A549 (cell line): ENCODE measurements around the gene EFNB2. TPM values are rescaled to one million over a fixed set of nuclear protein-coding genes. Genes with fewer than 3 reads are reported as not detected.

Experiments used
- ATAC-seq, 2 experiments: fragments of 200-7000 bp in 1 of 2; fragments of >200 bp in 1 of 2; cut with Nextera tagmentation in 1 of 2; cut with Tn5 transposase in 1 of 2; 3 replicates each; pipeline versions ENCODE4 v1.8.0 to v1.9.1; 2018 to 2020; ENCODE audit warnings: mild to moderate bottlenecking in 1 of 2, moderate library complexity in 1 of 2
- CTCF ChIA-PET: fragments of 300-600 bp; sonication (Branson Sonifier 250); formaldehyde crosslinking; extraction: SDS; loops from one replicate; lab custom pipeline; 2021; ENCODE audit warnings: antibody characterized with exemption, inconsistent platforms; lab: Yijun Ruan, JAX
- POLR2A ChIA-PET: fragments of 350-600 bp; formaldehyde crosslinking; extraction: SDS; loops from one replicate; lab custom pipeline; 2021; ENCODE audit warnings: antibody characterized with exemption, inconsistent platforms; lab: Yijun Ruan, JAX
- DNase-seq, 2 experiments: peaks; one replicate each; pipeline versions ENCODE4 v3.0.0 to v3.0.0-alpha.2; 2011 to 2016; ENCODE audit warnings: low read depth in 1 of 2, low spot score in 1 of 2
- FAIRE-seq: peaks from 2 replicates; lab custom pipeline; 2011; peaks lifted over from hg19 to GRCh38; lab: Jason Lieb, UNC
- H3K27ac ChIP-seq, 2 experiments: fragments of >200 bp; sonication (Bioruptor Twin); formaldehyde crosslinking; 3 replicates each; pipeline ENCODE4 v1.5.1; 2016 to 2017
- H3K4me1 ChIP-seq: fragments of >200 bp; sonication (Bioruptor Twin); formaldehyde crosslinking; 3 replicates; pipeline ENCODE4 v1.6.1; 2016
- H3K4me2 ChIP-seq: fragments of >200 bp; sonication (Bioruptor Twin); formaldehyde crosslinking; 3 replicates; pipeline ENCODE4 v1.6.1; 2016
- H3K4me3 ChIP-seq: fragments of >200 bp; sonication (Bioruptor Twin); formaldehyde crosslinking; 3 replicates; pipeline ENCODE4 v1.5.1; 2016
- H3K9me3 ChIP-seq: fragments of >200 bp; sonication (Bioruptor Twin); formaldehyde crosslinking; 3 replicates; pipeline ENCODE4 v1.6.1; 2016
- BHLHE40 ChIP-seq: IDR thresholded peaks from 2 replicates; pipeline ENCODE4 v1.6.1; 2012; ENCODE audit warnings: low read depth, low read length, inconsistent platforms
- CBX2 ChIP-seq: fragments of 200-600 bp; sonication (generic); IDR thresholded peaks from 2 replicates; pipeline ENCODE4 v1.6.1; 2016; ENCODE audit warnings: low read depth, mild to moderate bottlenecking, borderline replicate concordance
- EHF ChIP-seq: fragments of 250-450 bp; sonication (Bioruptor Pico); IDR thresholded peaks from 2 replicates; pipeline ENCODE4 v1.5.0; 2020; ENCODE audit warnings: mild to moderate bottlenecking
- EHMT2 ChIP-seq: fragments of 200-600 bp; sonication (generic); IDR thresholded peaks from 2 replicates; pipeline ENCODE4 v1.6.1; 2016; ENCODE audit warnings: antibody characterized with exemption, low read depth, mild to moderate bottlenecking, moderate library complexity
- EP300 ChIP-seq, 2 experiments: fragments of >200 bp; sonication (Bioruptor Twin); formaldehyde crosslinking; IDR thresholded peaks; 2 replicates in 1 of 2; 3 replicates in 1 of 2; pipeline ENCODE4 v1.6.1; 2016 to 2017
- FOXS1 ChIP-seq: fragments of 250-450 bp; sonication (Bioruptor Pico); IDR thresholded peaks from 2 replicates; pipeline ENCODE4 v1.5.0; 2020; ENCODE audit warnings: mild to moderate bottlenecking, moderate library complexity
- HDAC2 ChIP-seq: fragments of 200-600 bp; sonication (generic); IDR thresholded peaks from 2 replicates; pipeline ENCODE4 v1.6.1; 2016
- HES2 ChIP-seq: fragments of >200 bp; sonication (Bioruptor Twin); formaldehyde crosslinking; IDR thresholded peaks from 2 replicates; pipeline ENCODE4 v1.6.1; 2016
- HOXA7 ChIP-seq: fragments of 250-450 bp; sonication (Bioruptor Pico); IDR thresholded peaks from 2 replicates; pipeline ENCODE4 v1.5.0; 2020; ENCODE audit warnings: mild to moderate bottlenecking, moderate library complexity
- HOXB13 ChIP-seq: fragments of 250-450 bp; sonication (Bioruptor Pico); IDR thresholded peaks from 2 replicates; pipeline ENCODE4 v1.5.0; 2020; ENCODE audit warnings: low read depth, mild to moderate bottlenecking, moderate library complexity
- HOXB5 ChIP-seq: fragments of 250-450 bp; sonication (Bioruptor Pico); IDR thresholded peaks from 2 replicates; pipeline ENCODE4 v1.5.0; 2020; ENCODE audit warnings: mild to moderate bottlenecking, moderate library complexity
- JUN ChIP-seq, 2 experiments: fragments of >200 bp; sonication (Bioruptor Twin); formaldehyde crosslinking; IDR thresholded peaks; 2 replicates in 1 of 2; 3 replicates in 1 of 2; pipeline ENCODE4 v1.6.1; 2016 to 2017
- NFE2L2 ChIP-seq: fragments of 150-350 bp; conservative IDR thresholded peaks from 2 replicates; pipeline ENCODE4 v1.6.1; 2014; ENCODE audit warnings: low read length
- PBX3 ChIP-seq: IDR thresholded peaks from 2 replicates; pipeline ENCODE4 v1.6.1; 2012
- POLR2A ChIP-seq: IDR thresholded peaks from 2 replicates; pipeline ENCODE4 v1.6.1; 2012; ENCODE audit warnings: mild to moderate bottlenecking, low read length
- POLR2AphosphoS2 ChIP-seq: conservative IDR thresholded peaks from 2 replicates; pipeline ENCODE4 v1.6.1; 2012; ENCODE audit warnings: low read length, improper control_type of control experiment, inconsistent platforms
- RAD21 ChIP-seq, 2 experiments: fragments of >200 bp in 1 of 2; sonication (Bioruptor Twin) in 1 of 2; formaldehyde crosslinking in 1 of 2; IDR thresholded peaks in 1 of 2; conservative IDR thresholded peaks in 1 of 2; 2 replicates in 1 of 2; 3 replicates in 1 of 2; pipeline ENCODE4 v1.6.1; 2012 to 2018; ENCODE audit warnings: inconsistent platforms in 1 of 2
- RCOR1 ChIP-seq: fragments of 150-350 bp; IDR thresholded peaks from 2 replicates; pipeline ENCODE4 v1.6.1; 2014; ENCODE audit warnings: antibody characterized with exemption, low read length, low read depth
- RFX5 ChIP-seq: fragments of 450-650 bp; IDR thresholded peaks from 2 replicates; pipeline ENCODE4 v1.7.1; 2014; ENCODE audit warnings: antibody characterized with exemption, mild to moderate bottlenecking, moderate library complexity
- RNF2 ChIP-seq: fragments of 200-600 bp; sonication (generic); IDR thresholded peaks from 2 replicates; pipeline ENCODE4 v1.6.1; 2016; ENCODE audit warnings: low read depth, mild to moderate bottlenecking, antibody characterized with exemption, moderate library complexity, borderline replicate concordance
- SREBF2 ChIP-seq: fragments of 450-650 bp; IDR thresholded peaks from 2 replicates; pipeline ENCODE4 v1.6.1; 2014; ENCODE audit warnings: mild to moderate bottlenecking, moderate library complexity
- TFCP2L1 ChIP-seq: fragments of 250-450 bp; sonication (Bioruptor Pico); IDR thresholded peaks from 2 replicates; pipeline ENCODE4 v1.5.0; 2021; ENCODE audit warnings: mild to moderate bottlenecking
- ZNF302 ChIP-seq: fragments of 250-450 bp; sonication (Bioruptor Pico); IDR thresholded peaks from 2 replicates; pipeline ENCODE4 v1.9.0; 2021; ENCODE audit warnings: inconsistent platforms, mild to moderate bottlenecking, moderate library complexity
- ZSCAN20 ChIP-seq: fragments of 250-450 bp; sonication (Bioruptor Pico); IDR thresholded peaks from 2 replicates; pipeline ENCODE4 v1.8.0; 2022; ENCODE audit warnings: mild to moderate bottlenecking, moderate library complexity
- WGBS: methylation state at CpG from one replicate; pipeline ENCODE4 v1.1.6; 2017; ENCODE audit errors: missing lambda C conversion rate; 5-methylcytosine and 5-hydroxymethylcytosine counted together
- polyA plus RNA-seq, 4 experiments: library from polyadenylated mRNA; depleted of rRNA in 3 of 4; stranded (reverse); fragments of >200 nt; fragmentation: RNase III in 1 of 4; extraction: RNeasy Plus Mini Kit Qiagen cat#74134 plus additional on column Dnase treatment in 1 of 4; gene quantifications; 2 replicates in 3 of 4; 3 replicates in 1 of 4; pipeline ENCODE4 v1.2.3, GENCODE V29; 2011 to 2017
- TF ChIP-seq, protein P1 (sequence below): fragments of 200-600 bp; sonication (generic); IDR thresholded peaks from 2 replicates; pipeline ENCODE4 v1.6.1; 2016; ENCODE audit warnings: antibody characterized with exemption, mild to moderate bottlenecking, moderate library complexity
- TF ChIP-seq, protein P2 (sequence below): fragments of 450-650 bp; IDR thresholded peaks from 2 replicates; pipeline ENCODE4 v1.6.1; 2014; ENCODE audit warnings: antibody characterized with exemption
- TF ChIP-seq, protein P3 (sequence below): IDR thresholded peaks from 2 replicates; pipeline ENCODE4 v1.6.1; 2012
- TF ChIP-seq, protein P4 (sequence below): fragments of 250-450 bp; sonication (Bioruptor Pico); IDR thresholded peaks from 2 replicates; pipeline ENCODE4 v1.5.0; 2020; ENCODE audit warnings: low read depth, mild to moderate bottlenecking, moderate library complexity

EFNB2 gene
- polyA plus RNA-seq, 2 of the 4 experiments (the other 2 are of a cell fraction) = 1.0 to 1.3 TPM

DNA sequence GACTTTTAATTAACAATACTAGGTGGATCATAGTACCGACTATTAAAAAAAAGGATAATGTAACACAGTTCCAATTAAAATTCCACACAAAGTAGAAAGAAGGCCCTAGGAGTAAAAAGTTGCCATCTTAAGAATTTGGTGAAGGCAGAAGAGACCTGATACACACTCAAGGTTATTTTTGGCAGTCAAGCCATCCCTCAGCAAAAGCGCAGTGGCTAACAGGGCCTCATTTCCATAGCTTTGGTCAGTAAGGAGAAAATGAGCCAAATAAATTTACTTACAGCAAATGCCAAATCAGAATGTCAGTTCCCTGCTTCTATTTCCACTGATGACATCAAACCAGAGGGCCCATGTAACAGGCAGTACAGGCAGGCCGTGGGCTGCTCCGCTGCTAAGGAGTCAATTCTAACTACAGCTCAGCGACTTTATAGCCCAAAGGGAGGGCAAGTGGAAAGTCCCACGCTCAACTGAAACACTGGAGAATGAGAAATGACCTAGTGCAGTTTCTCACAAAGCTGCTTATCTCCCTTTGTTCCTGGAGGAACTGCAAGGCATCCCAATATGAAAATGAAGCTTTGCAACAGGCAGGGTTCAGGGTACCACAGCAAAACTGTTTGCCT is 26.2 kb upstream of the EFNB2 start:
- no peak for ATAC-seq
- peak overlapping the region; percentile 10; the same call in 1 of the 3 replicates for H3K4me2 ChIP-seq
- TF ChIP-seq NFE2L2 = no peak
- no peak for TF ChIP-seq RAD21 (conservative IDR thresholded peaks at IDR 0.05 in 1 of 2, IDR thresholded peaks at IDR 0.05 in 1 of 2)
- TF ChIP-seq SREBF2 = no peak
- no peak for TF ChIP-seq JUN (IDR thresholded peaks at IDR 0.05)
- TF ChIP-seq ZNF302 (CRISPR knock-in tag) = no peak
- TF ChIP-seq ZSCAN20 (CRISPR knock-in tag) = no peak
- TF ChIP-seq HES2 = no peak
- TF ChIP-seq PBX3 = no peak
- TF ChIP-seq EHF (CRISPR knock-in tag) = no peak
- TF ChIP-seq, protein P1, sequence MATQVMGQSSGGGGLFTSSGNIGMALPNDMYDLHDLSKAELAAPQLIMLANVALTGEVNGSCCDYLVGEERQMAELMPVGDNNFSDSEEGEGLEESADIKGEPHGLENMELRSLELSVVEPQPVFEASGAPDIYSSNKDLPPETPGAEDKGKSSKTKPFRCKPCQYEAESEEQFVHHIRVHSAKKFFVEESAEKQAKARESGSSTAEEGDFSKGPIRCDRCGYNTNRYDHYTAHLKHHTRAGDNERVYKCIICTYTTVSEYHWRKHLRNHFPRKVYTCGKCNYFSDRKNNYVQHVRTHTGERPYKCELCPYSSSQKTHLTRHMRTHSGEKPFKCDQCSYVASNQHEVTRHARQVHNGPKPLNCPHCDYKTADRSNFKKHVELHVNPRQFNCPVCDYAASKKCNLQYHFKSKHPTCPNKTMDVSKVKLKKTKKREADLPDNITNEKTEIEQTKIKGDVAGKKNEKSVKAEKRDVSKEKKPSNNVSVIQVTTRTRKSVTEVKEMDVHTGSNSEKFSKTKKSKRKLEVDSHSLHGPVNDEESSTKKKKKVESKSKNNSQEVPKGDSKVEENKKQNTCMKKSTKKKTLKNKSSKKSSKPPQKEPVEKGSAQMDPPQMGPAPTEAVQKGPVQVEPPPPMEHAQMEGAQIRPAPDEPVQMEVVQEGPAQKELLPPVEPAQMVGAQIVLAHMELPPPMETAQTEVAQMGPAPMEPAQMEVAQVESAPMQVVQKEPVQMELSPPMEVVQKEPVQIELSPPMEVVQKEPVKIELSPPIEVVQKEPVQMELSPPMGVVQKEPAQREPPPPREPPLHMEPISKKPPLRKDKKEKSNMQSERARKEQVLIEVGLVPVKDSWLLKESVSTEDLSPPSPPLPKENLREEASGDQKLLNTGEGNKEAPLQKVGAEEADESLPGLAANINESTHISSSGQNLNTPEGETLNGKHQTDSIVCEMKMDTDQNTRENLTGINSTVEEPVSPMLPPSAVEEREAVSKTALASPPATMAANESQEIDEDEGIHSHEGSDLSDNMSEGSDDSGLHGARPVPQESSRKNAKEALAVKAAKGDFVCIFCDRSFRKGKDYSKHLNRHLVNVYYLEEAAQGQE = no peak
- TF ChIP-seq, all 56 proteins: peak for 0
- H3K4me1 ChIP-seq = peaks cover 38% of the 10 kb centered on the region
- H3K9me3 ChIP-seq = no peaks in the 10 kb centered on the region
- 83% methylated on average over 6 of the region's 6 CpGs for WGBS
- no peak overlapping the region for H3K27ac ChIP-seq
- DNase-seq (no peak), FAIRE-seq (no peak)
- CTCF ChIA-PET = no interaction called here
- POLR2A ChIA-PET = no interaction called here
- H3K4me3 ChIP-seq = no peak overlapping the region

GRCh38 chr13:106560821-106561220 is 25.4 kb upstream of the EFNB2 start:
- H3K4me1 ChIP-seq = peaks cover 33% of the 10 kb centered on the region
- no peak overlapping the region for H3K4me2 ChIP-seq
- no peak for DNase-seq
- no peaks in the 10 kb centered on the region for H3K9me3 ChIP-seq
- H3K4me3 ChIP-seq = no peak overlapping the region
- FAIRE-seq = no peak
- POLR2A ChIA-PET = no interaction called here
- H3K27ac ChIP-seq = no peak overlapping the region
- 83% methylated on average over 1 of the region's 1 CpG for WGBS
- no peak for ATAC-seq
- TF ChIP-seq CBX2 = no peak
- TF ChIP-seq EP300 (IDR thresholded peaks at IDR 0.05) = no peak
- CTCF ChIA-PET = no interaction called here

- TF ChIP-seq HOXB5 (CRISPR knock-in tag) (no peak), HOXB13 (CRISPR knock-in tag) (no peak), RFX5 (no peak), RCOR1 (no peak), POLR2AphosphoS2 (no peak), TFCP2L1 (CRISPR knock-in tag) (no peak), EHMT2 (no peak), RNF2 (no peak), HOXA7 (CRISPR knock-in tag) (no peak), FOXS1 (CRISPR knock-in tag) (no peak), HDAC2 (no peak), ZSCAN20 (CRISPR knock-in tag) (no peak), POLR2A (no peak), BHLHE40 (no peak), ZNF302 (CRISPR knock-in tag) (no peak)
- TF ChIP-seq, protein P2, sequence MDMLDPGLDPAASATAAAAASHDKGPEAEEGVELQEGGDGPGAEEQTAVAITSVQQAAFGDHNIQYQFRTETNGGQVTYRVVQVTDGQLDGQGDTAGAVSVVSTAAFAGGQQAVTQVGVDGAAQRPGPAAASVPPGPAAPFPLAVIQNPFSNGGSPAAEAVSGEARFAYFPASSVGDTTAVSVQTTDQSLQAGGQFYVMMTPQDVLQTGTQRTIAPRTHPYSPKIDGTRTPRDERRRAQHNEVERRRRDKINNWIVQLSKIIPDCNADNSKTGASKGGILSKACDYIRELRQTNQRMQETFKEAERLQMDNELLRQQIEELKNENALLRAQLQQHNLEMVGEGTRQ = no peak
- TF ChIP-seq, protein P3, sequence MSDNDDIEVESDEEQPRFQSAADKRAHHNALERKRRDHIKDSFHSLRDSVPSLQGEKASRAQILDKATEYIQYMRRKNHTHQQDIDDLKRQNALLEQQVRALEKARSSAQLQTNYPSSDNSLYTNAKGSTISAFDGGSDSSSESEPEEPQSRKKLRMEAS = no peak
- TF ChIP-seq, protein P4, sequence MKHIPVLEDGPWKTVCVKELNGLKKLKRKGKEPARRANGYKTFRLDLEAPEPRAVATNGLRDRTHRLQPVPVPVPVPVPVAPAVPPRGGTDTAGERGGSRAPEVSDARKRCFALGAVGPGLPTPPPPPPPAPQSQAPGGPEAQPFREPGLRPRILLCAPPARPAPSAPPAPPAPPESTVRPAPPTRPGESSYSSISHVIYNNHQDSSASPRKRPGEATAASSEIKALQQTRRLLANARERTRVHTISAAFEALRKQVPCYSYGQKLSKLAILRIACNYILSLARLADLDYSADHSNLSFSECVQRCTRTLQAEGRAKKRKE (CRISPR knock-in tag) = no peak
- POLR2A ChIA-PET = no interaction called here
- H3K27ac ChIP-seq = no peak overlapping the region
- ATAC-seq = no peak
- CTCF ChIA-PET = no interaction called here
- H3K9me3 ChIP-seq = no peaks in the 10 kb centered on the region
- H3K4me1 ChIP-seq = peaks cover 11% of the 10 kb centered on the region; the same call in 2 of the 3 replicates
- H3K4me2 ChIP-seq = no peak overlapping the region
- no peak overlapping the region for H3K4me3 ChIP-seq
- DNase-seq = no peak
- FAIRE-seq = no peak
Observed at GRCh38 chr13:106558527-106558926, 23.1 kb upstream of the EFNB2 start.
